HUES48 (cell line): ENCODE results near the gene STX2.
"Not testable (repeated sequence)": the region's sequence is repeated elsewhere in the genome, so short reads cannot be mapped to it uniquely, and the experiment has no call there.

Experiments used
- H3K27ac ChIP-seq: one replicate; pipeline ENCODE4 v1.7.0; 2013; ENCODE audit warnings: low read depth, low read length, inconsistent platforms
- H3K27me3 ChIP-seq: 2 replicates; pipeline ENCODE4 v1.6.1; 2013; ENCODE audit warnings: mild to moderate bottlenecking, low read length; ENCODE audit not compliant: control insufficient read depth, insufficient read depth
- H3K36me3 ChIP-seq: 2 replicates; pipeline ENCODE4 v1.6.1; 2013; ENCODE audit warnings: low read length; ENCODE audit not compliant: control insufficient read depth, insufficient read depth
- H3K4me1 ChIP-seq: 2 replicates; pipeline ENCODE4 v1.6.1; 2013; ENCODE audit warnings: mild to moderate bottlenecking, low read length; ENCODE audit not compliant: control insufficient read depth, insufficient read depth
- H3K4me3 ChIP-seq: 2 replicates; pipeline ENCODE4 v1.5.1; 2013; ENCODE audit warnings: mild to moderate bottlenecking, low read depth, low read length
- H3K9ac ChIP-seq: 2 replicates; pipeline ENCODE4 v1.6.1; 2013; ENCODE audit warnings: mild to moderate bottlenecking, low read depth, low read length, moderate library complexity
- H3K9me3 ChIP-seq: 2 replicates; pipeline ENCODE4 v1.6.1; 2013; ENCODE audit warnings: low read length; ENCODE audit not compliant: control insufficient read depth, insufficient read depth

The STX2 gene

GRCh38 chr12:130863298-130863697 is 24.2 kb upstream of the STX2 start:
- Histone ChIP-seq H3K4me3 (no peak overlapping the region), H3K4me1 (no peaks in the 10 kb centered on the region), H3K36me3 (no peaks in the 10 kb centered on the region), H3K9ac (no peak overlapping the region), H3K27me3 (no peaks in the 10 kb centered on the region), H3K9me3 (no peaks in the 10 kb centered on the region), H3K27ac (no peak overlapping the region)

DNA sequence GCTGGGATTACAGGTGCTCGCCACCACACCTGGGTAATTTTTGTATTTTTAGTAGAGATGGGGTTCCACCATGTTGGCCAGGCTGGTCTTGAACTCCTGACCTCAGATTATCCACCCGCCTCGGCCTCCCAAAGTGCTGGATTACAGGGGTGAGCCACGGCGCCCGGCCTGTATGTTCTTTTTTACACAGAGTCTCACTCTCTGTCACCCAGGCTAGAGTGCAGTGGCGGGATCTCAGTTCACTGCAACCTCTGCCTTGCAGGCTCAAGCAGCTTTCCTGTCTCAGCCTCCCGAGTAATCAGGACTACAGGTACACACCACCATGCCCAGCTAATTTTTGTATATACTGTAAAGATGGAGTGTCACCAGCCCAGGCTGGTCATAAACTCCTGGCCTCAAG is 23.7 kb upstream of the STX2 start:
- H3K36me3 ChIP-seq, H3K4me3 ChIP-seq, H3K27ac ChIP-seq, H3K4me1 ChIP-seq, H3K9ac ChIP-seq, H3K9me3 ChIP-seq, H3K27me3 ChIP-seq: not testable (repeated sequence)

GRCh38 chr12:130862161-130862560 is 23.1 kb upstream of the STX2 start:
- Histone ChIP-seq H3K9me3 (peaks cover 6% of the 10 kb centered on the region), H3K4me3 (no peak overlapping the region), H3K36me3 (no peaks in the 10 kb centered on the region), H3K27me3 (no peaks in the 10 kb centered on the region), H3K9ac (no peak overlapping the region), H3K27ac (no peak overlapping the region), H3K4me1 (no peaks in the 10 kb centered on the region)

- no peaks in the 10 kb centered on the region for H3K36me3 ChIP-seq
- peaks cover 13% of the 10 kb centered on the region for H3K9me3 ChIP-seq
- no peak overlapping the region for H3K27ac ChIP-seq
- H3K4me3 ChIP-seq: no peak overlapping the region
- no peaks in the 10 kb centered on the region for H3K4me1 ChIP-seq
- no peak overlapping the region for H3K9ac ChIP-seq
- H3K27me3 ChIP-seq: no peaks in the 10 kb centered on the region
Measured at GRCh38 chr12:130860311-130860710, 21.3 kb upstream of the STX2 start.

DNA sequence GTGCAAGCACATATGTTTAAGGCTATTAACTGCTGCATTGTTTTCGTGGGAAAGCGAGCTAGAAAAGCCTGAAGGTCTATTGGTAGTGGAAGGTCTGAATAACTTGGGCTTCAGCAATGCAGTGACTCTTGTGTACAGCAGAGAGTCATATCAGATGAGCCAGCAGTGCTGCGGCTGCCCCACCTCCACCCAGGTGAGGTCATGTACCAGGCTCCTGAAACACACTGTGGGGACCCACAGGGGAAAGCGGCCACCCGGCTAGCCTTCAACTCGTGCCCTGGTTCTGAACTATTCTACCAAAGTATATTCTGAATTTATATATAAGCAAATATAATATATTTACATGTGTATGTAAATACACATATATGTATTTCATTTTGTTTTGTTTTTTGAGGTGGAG is 20.1 kb upstream of the STX2 start:
- Histone ChIP-seq H3K27ac (no peak overlapping the region), H3K9me3 (peaks cover 13% of the 10 kb centered on the region), H3K4me1 (peaks cover 7% of the 10 kb centered on the region), H3K9ac (no peak overlapping the region), H3K36me3 (no peaks in the 10 kb centered on the region), H3K4me3 (no peak overlapping the region), H3K27me3 (no peaks in the 10 kb centered on the region)

DNA sequence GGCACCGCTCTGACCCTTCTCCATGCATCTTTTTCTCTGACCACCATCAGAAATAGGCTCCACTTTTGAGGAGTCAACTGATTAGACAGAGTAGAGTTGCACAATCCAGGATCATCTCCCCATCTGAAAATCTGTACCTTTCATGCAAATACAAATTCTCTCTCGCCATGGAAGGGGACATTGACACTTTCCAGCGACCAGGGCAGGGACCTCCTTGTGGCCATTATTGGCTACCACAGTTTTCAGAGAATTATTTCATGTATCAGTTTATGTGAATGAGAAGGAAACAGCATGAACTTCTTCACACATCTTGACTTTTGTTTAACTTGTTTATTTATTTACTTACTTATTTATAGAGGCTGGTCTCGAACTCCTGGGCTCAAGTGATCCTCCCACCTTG is 19.0 kb upstream of the STX2 start:
- H3K9me3 ChIP-seq: peaks cover 13% of the 10 kb centered on the region

DNA sequence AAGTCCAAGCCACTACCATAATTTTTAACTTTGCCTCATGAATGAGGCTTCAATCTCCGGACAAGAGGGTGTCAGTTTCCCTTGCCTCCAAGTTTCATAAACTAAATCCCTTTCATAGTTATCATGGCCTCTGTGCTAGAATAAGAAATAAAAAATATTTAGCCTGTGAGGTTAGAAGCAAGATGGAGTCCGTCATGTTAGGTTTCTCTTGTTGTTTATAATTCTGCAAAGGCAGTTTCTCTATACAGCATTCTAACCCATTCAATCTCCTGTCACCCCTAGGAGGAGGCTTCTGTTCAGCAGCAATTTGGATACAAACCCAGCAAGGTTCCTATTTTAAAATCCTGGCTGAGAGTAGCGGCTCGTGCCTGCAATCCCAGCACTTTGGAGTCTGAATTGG is 17.0 kb upstream of the STX2 start:
- Histone ChIP-seq H3K4me3 (no peak overlapping the region), H3K27ac (no peak overlapping the region), H3K9me3 (peaks cover 13% of the 10 kb centered on the region), H3K4me1 (peaks cover 21% of the 10 kb centered on the region), H3K27me3 (no peaks in the 10 kb centered on the region), H3K36me3 (no peaks in the 10 kb centered on the region), H3K9ac (no peak overlapping the region)

More for the DNA sequence above, 19.0 kb upstream of the STX2 start:
- H3K36me3 ChIP-seq: no peaks in the 10 kb centered on the region
- H3K9ac ChIP-seq: no peak overlapping the region
- H3K27ac ChIP-seq: no peak overlapping the region
- no peaks in the 10 kb centered on the region for H3K27me3 ChIP-seq
- no peak overlapping the region for H3K4me3 ChIP-seq
- H3K4me1 ChIP-seq: peaks cover 13% of the 10 kb centered on the region

DNA sequence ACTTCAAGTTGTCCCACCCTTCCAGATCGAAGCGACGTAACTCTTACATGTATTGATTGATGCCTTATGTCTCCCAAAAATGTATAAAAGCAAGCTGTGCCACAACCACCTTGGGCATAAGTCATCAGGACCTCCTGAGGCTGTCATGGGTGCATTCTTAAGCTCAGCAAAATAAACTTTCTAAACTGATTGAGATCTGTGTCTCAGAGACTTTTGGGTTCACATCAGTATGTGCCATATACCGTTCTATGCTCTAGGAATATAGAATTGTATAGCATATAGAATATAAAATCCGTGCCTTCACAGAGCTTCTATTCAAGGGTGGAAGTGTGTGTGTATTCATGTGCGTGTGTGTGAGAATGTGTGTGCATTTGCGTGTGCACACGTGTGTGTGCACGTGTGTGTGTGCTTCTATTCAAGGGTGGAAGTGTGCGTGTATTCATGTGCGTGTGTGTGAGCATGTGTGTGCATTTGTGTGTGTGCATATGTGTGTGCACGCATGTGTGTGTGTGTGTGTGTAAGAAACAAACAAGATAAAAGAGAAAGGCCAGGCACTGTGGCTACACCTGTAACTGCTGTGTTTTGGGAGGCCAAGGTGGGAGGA is 11.5 kb upstream of the STX2 start:
- Histone ChIP-seq H3K36me3 (no peaks in the 10 kb centered on the region), H3K27ac (peak overlapping the region; percentile 93), H3K9me3 (peaks cover 4% of the 10 kb centered on the region; the same call in 1 of the 2 replicates), H3K4me3 (peak overlapping the region; percentile 32), H3K4me1 (peaks cover 31% of the 10 kb centered on the region), H3K9ac (peak overlapping the region; percentile 25; the same call in 1 of the 2 replicates), H3K27me3 (no peaks in the 10 kb centered on the region)

- Histone ChIP-seq H3K27me3 (no peaks in the 10 kb centered on the region), H3K4me1 (peaks cover 31% of the 10 kb centered on the region), H3K36me3 (no peaks in the 10 kb centered on the region), H3K4me3 (peak overlapping the region; percentile 32), H3K9ac (peak overlapping the region; percentile 68), H3K27ac (peak overlapping the region; percentile 93), H3K9me3 (peaks cover 4% of the 10 kb centered on the region; the same call in 1 of the 2 replicates)
Measured at GRCh38 chr12:130849561-130850417, 10.7 kb upstream of the STX2 start.

DNA sequence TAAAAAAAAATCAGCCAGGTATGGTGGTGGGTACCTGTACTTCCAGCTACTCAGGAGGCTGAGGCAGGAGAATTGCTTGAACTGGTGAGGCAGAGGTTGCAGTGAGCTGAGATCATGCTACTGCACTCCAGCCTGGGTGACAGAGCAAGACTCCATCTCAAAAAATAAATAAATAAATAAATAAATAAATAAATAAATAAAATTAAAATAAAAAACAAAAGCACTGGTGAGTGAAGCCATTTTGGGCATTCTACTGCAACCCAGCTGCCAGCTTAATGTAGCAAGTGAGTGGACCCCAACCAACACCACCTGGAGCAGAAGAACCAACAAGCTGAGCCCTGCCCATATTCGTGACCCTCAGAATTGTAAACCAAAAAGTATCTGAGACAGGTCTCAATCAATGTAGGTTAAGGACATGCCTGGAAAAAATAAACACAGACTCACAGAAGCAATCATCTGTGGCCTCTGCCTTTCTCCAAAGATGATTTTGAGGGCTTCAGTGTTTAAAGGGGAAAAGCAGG is 9.8 kb upstream of the STX2 start:
- Histone ChIP-seq H3K27ac (peak overlapping the region; percentile 93), H3K4me1 (peaks cover 21% of the 10 kb centered on the region)

DNA sequence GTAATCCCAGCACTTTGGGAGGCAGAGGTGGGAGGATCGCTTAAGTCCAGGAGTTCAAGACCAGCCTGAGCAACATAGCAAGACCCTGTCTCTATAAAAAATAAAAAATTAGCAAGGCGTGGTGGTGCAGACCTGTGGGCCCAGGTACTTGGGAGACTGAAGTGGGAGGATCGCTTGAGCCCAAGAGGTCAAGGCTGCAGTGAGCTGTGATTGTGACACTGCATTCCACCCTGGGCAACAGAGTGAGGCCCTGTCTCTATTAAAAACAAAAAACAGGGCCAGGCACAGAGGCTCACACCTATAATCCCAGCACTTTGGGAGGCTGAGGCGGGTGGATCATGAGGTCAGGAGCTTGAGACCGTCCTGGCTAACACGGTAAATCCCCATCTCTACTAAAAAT is 9.1 kb upstream of the STX2 start:
- H3K9ac ChIP-seq, H3K36me3 ChIP-seq, H3K27ac ChIP-seq, H3K4me3 ChIP-seq, H3K9me3 ChIP-seq, H3K27me3 ChIP-seq: not testable (repeated sequence)
- peaks cover 18% of the 10 kb centered on the region for H3K4me1 ChIP-seq

More for the DNA sequence above, 9.8 kb upstream of the STX2 start:
- H3K27me3 ChIP-seq, H3K4me3 ChIP-seq, H3K36me3 ChIP-seq, H3K9ac ChIP-seq, H3K9me3 ChIP-seq: not testable (repeated sequence)
